Measurements from ENCODE around the gene CCDC141.

CCDC141 gene

GRCh38 chr2:178882666-178883440 lies 167.1 kb downstream of the CCDC141 start:
- TF ChIP-seq PPARA (CRISPR knock-in tag; IDR thresholded peaks at IDR 0.05; ENCODE audit: borderline replicate concordance) (no peak), CSRNP3 (CRISPR knock-in tag; IDR thresholded peaks at IDR 0.05) (no peak), TOX (CRISPR knock-in tag; IDR thresholded peaks at IDR 0.05; ENCODE audit: borderline replicate concordance) (no peak), ZNF70 (CRISPR knock-in tag; IDR thresholded peaks at IDR 0.05) (no peak), TCF4 (CRISPR knock-in tag; IDR thresholded peaks at IDR 0.05; ENCODE audit: borderline replicate concordance) (no peak), OSR1 (CRISPR knock-in tag; IDR thresholded peaks at IDR 0.05) (no peak), ISL1 (CRISPR knock-in tag; IDR thresholded peaks at IDR 0.05) (no peak), ZNF8 (CRISPR knock-in tag; IDR thresholded peaks at IDR 0.05) (no peak), ARNTL (CRISPR knock-in tag; IDR thresholded peaks at IDR 0.05; ENCODE audit: borderline replicate concordance, low read depth) (no peak), RARB (CRISPR knock-in tag; IDR thresholded peaks at IDR 0.05) (no peak), BACH2 (CRISPR knock-in tag; IDR thresholded peaks at IDR 0.05; ENCODE audit: borderline replicate concordance) (no peak)
- TF ChIP-seq, protein P1, sequence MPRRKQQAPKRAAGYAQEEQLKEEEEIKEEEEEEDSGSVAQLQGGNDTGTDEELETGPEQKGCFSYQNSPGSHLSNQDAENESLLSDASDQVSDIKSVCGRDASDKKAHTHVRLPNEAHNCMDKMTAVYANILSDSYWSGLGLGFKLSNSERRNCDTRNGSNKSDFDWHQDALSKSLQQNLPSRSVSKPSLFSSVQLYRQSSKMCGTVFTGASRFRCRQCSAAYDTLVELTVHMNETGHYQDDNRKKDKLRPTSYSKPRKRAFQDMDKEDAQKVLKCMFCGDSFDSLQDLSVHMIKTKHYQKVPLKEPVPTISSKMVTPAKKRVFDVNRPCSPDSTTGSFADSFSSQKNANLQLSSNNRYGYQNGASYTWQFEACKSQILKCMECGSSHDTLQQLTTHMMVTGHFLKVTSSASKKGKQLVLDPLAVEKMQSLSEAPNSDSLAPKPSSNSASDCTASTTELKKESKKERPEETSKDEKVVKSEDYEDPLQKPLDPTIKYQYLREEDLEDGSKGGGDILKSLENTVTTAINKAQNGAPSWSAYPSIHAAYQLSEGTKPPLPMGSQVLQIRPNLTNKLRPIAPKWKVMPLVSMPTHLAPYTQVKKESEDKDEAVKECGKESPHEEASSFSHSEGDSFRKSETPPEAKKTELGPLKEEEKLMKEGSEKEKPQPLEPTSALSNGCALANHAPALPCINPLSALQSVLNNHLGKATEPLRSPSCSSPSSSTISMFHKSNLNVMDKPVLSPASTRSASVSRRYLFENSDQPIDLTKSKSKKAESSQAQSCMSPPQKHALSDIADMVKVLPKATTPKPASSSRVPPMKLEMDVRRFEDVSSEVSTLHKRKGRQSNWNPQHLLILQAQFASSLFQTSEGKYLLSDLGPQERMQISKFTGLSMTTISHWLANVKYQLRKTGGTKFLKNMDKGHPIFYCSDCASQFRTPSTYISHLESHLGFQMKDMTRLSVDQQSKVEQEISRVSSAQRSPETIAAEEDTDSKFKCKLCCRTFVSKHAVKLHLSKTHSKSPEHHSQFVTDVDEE (CRISPR knock-in tag; IDR thresholded peaks at IDR 0.05): no peak
- TF ChIP-seq, protein P2, sequence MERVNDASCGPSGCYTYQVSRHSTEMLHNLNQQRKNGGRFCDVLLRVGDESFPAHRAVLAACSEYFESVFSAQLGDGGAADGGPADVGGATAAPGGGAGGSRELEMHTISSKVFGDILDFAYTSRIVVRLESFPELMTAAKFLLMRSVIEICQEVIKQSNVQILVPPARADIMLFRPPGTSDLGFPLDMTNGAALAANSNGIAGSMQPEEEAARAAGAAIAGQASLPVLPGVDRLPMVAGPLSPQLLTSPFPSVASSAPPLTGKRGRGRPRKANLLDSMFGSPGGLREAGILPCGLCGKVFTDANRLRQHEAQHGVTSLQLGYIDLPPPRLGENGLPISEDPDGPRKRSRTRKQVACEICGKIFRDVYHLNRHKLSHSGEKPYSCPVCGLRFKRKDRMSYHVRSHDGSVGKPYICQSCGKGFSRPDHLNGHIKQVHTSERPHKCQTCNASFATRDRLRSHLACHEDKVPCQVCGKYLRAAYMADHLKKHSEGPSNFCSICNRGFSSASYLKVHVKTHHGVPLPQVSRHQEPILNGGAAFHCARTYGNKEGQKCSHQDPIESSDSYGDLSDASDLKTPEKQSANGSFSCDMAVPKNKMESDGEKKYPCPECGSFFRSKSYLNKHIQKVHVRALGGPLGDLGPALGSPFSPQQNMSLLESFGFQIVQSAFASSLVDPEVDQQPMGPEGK (CRISPR knock-in tag; IDR thresholded peaks at IDR 0.05; ENCODE audit: borderline replicate concordance): no peak
- ATAC-seq: peak; percentile 66

GRCh38 chr2:178881075-178881474 lies 168.9 kb downstream of the CCDC141 start:
- TF ChIP-seq ARNTL (CRISPR knock-in tag; IDR thresholded peaks at IDR 0.05; ENCODE audit: borderline replicate concordance, low read depth) (no peak), RARB (CRISPR knock-in tag; IDR thresholded peaks at IDR 0.05) (no peak), PPARA (CRISPR knock-in tag; IDR thresholded peaks at IDR 0.05; ENCODE audit: borderline replicate concordance) (no peak), ZNF70 (CRISPR knock-in tag; IDR thresholded peaks at IDR 0.05) (no peak), TOX (CRISPR knock-in tag; IDR thresholded peaks at IDR 0.05; ENCODE audit: borderline replicate concordance) (no peak), ESRRG (CRISPR knock-in tag; IDR thresholded peaks at IDR 0.05) (no peak), TCF4 (CRISPR knock-in tag; IDR thresholded peaks at IDR 0.05; ENCODE audit: borderline replicate concordance) (no peak), ZFP3 (CRISPR knock-in tag; IDR thresholded peaks at IDR 0.05) (no peak), CSDC2 (CRISPR knock-in tag; IDR thresholded peaks at IDR 0.05) (no peak), ZC3H10 (CRISPR knock-in tag; IDR thresholded peaks at IDR 0.05) (no peak), SNAI2 (CRISPR knock-in tag; IDR thresholded peaks at IDR 0.05) (no peak), OSR1 (CRISPR knock-in tag; IDR thresholded peaks at IDR 0.05) (no peak), CREB5 (CRISPR knock-in tag; IDR thresholded peaks at IDR 0.05; ENCODE audit: low read depth) (no peak), ISL1 (CRISPR knock-in tag; IDR thresholded peaks at IDR 0.05) (no peak), CSRNP3 (CRISPR knock-in tag; IDR thresholded peaks at IDR 0.05) (no peak)
- TF ChIP-seq, protein P3, sequence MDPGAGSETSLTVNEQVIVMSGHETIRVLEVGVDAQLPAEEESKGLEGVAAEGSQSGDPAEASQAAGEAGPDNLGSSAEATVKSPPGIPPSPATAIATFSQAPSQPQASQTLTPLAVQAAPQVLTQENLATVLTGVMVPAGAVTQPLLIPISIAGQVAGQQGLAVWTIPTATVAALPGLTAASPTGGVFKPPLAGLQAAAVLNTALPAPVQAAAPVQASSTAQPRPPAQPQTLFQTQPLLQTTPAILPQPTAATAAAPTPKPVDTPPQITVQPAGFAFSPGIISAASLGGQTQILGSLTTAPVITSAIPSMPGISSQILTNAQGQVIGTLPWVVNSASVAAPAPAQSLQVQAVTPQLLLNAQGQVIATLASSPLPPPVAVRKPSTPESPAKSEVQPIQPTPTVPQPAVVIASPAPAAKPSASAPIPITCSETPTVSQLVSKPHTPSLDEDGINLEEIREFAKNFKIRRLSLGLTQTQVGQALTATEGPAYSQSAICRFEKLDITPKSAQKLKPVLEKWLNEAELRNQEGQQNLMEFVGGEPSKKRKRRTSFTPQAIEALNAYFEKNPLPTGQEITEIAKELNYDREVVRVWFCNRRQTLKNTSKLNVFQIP (CRISPR knock-in tag; IDR thresholded peaks at IDR 0.05; ENCODE audit: borderline replicate concordance, low read depth): no peak
- TF ChIP-seq, protein P2 (CRISPR knock-in tag; IDR thresholded peaks at IDR 0.05; ENCODE audit: borderline replicate concordance): no peak
- ATAC-seq: no peak
